HUDEP-2 (cell line): ENCODE measurements around the gene FBXL19.

Source experiments
- DNase-seq, 76 experiments: peaks; one replicate each; lab custom pipeline; 2025; ENCODE audit not compliant: unreplicated experiment in 76 of 76; lab: John Stamatoyannopoulos, UW

Gene FBXL19

GRCh38 chr16:30984669-30985400 lies 61.5 kb downstream of the FBXL19 start, which contains the start of gene HSD3B7:
HSD3B7 (plus strand) TSS chr16:30985207; CDS start chr16:30985659, 452 bp downstream.
- DNase-seq = peak in 67 of 76 experiments; percentile 25 to 88 (median 71)

GRCh38 chr16:30985401-30986128 lies 62.2 kb downstream of the FBXL19 start:
- DNase-seq = no peak

GRCh38 chr16:30986129-30986991 lies 63.0 kb downstream of the FBXL19 start:
- DNase-seq = no peak

- DNase-seq = no peak
Observed at GRCh38 chr16:30987581-30988190, 64.3 kb downstream of the FBXL19 start.

GRCh38 chr16:30989469-30990047 lies 66.2 kb downstream of the FBXL19 start:
- DNase-seq = no peak

GRCh38 chr16:30990105-30990504 lies 66.7 kb downstream of the FBXL19 start:
- DNase-seq = no peak

GRCh38 chr16:30991052-30991451 lies 67.7 kb downstream of the FBXL19 start:
- DNase-seq = no peak

- DNase-seq = no peak
Observed at GRCh38 chr16:30992276-30992780, 69.0 kb downstream of the FBXL19 start.

GRCh38 chr16:30992931-30993816 lies 69.8 kb downstream of the FBXL19 start:
- DNase-seq = peak in 33 of 76 experiments; percentile 9 to 51 (median 31)

GRCh38 chr16:30995927-30996323 lies 72.6 kb downstream of the FBXL19 start:
- no peak for DNase-seq

- no peak for DNase-seq
Observed at GRCh38 chr16:30996324-30996984, 73.1 kb downstream of the FBXL19 start.

- DNase-seq = peak in 66 of 76 experiments; percentile 9 to 85 (median 68)
Observed at GRCh38 chr16:30996985-30997724, 73.8 kb downstream of the FBXL19 start.

- DNase-seq = no peak
Observed at GRCh38 chr16:30997725-30998711, 74.6 kb downstream of the FBXL19 start.
